Choroid plexus epithelial cell (primary cell): ENCODE data around the gene TEX28.

Experiments
- DNase-seq: peaks from one replicate; pipeline ENCODE4 v3.0.0-alpha.2; 2010; ENCODE audit warnings: low read depth
- H3K4me3 ChIP-seq: 2 replicates; pipeline ENCODE4 v1.5.1; 2011; ENCODE audit warnings: low read depth, mild to moderate bottlenecking, control low read depth, low read length, moderate library complexity
- TF ChIP-seq, protein P1 (sequence below): conservative IDR thresholded peaks from 2 replicates; pipeline ENCODE4 v1.5.1; 2011; ENCODE audit warnings: low read depth, mild to moderate bottlenecking, control low read depth, inconsistent platforms, low read length, moderate library complexity

The TEX28 gene

GRCh38 chrX:154321152-154321551 lies 26.2 kb upstream of the TEX28 start:
- DNase-seq, result no peak
- no peak overlapping the region for H3K4me3 ChIP-seq
- TF ChIP-seq, protein P1, sequence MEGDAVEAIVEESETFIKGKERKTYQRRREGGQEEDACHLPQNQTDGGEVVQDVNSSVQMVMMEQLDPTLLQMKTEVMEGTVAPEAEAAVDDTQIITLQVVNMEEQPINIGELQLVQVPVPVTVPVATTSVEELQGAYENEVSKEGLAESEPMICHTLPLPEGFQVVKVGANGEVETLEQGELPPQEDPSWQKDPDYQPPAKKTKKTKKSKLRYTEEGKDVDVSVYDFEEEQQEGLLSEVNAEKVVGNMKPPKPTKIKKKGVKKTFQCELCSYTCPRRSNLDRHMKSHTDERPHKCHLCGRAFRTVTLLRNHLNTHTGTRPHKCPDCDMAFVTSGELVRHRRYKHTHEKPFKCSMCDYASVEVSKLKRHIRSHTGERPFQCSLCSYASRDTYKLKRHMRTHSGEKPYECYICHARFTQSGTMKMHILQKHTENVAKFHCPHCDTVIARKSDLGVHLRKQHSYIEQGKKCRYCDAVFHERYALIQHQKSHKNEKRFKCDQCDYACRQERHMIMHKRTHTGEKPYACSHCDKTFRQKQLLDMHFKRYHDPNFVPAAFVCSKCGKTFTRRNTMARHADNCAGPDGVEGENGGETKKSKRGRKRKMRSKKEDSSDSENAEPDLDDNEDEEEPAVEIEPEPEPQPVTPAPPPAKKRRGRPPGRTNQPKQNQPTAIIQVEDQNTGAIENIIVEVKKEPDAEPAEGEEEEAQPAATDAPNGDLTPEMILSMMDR, result no peak

GRCh38 chrX:154320406-154320805 lies 25.5 kb upstream of the TEX28 start:
- H3K4me3 ChIP-seq, result no peak overlapping the region
- TF ChIP-seq, protein P1, result no peak
- DNase-seq, result no peak

DNA sequence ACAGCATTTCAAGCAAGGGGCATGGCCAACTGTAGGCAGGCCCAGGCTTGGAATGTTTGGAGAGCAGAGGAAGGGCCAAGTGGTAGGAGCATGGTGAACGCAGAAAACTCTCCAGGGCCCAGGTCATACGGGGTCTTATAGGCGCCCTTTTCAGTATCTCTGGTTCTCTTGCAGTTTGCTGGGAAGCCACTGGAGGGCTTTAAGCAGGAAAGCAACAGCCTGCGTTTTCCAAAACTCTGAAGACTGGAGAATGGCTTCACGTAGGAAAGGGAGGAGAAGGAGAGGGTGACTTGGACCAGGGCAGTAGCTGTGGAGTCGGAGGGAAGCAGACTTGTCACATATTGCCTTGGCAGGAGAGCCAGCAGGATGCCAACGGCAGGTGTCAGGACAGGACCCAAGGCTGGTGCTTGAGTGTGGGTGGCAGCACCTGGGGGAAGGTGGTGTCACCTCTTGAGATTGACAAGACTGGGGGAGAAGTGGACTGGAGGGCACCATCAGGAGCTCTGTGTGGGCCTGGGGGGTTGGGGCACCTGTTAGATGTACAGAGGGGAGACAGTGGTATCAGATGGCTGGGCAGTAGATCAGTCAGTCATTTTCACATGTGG lies 22.6 kb upstream of the TEX28 start:
- H3K4me3 ChIP-seq, result no peak overlapping the region
- TF ChIP-seq, protein P1, result peak; percentile 68
- DNase-seq, result peak; percentile 28

- DNase-seq, result no peak
- no peak overlapping the region for H3K4me3 ChIP-seq
- TF ChIP-seq, protein P1, result no peak
These were observed 20.5 kb upstream of the TEX28 start for GRCh38 chrX:154315416-154315815.

GRCh38 chrX:154313147-154313546 lies 18.2 kb upstream of the TEX28 start:
- H3K4me3 ChIP-seq, result no peak overlapping the region
- TF ChIP-seq, protein P1, result no peak
- no peak for DNase-seq

DNA sequence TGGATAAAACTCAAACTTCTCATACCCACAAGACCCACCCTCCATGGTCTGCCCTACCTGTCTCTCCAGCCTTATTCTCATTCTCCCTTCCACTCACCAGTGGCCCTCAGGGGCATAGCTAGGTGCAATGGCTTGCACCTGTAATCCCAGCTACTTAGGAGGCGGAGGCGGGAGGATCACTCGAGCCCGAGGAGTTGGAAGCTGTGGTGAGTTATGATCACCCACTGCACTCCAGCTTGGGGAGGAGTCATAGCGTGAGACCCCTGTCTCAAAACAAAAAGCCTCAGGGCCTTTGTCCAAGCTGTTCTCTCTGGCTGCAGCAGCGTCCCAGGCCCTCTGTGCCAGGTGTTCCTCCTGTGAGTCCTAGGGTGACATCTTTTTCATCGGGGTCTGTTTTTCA lies 17.2 kb upstream of the TEX28 start:
- no peak for DNase-seq
- H3K4me3 ChIP-seq, result no peak overlapping the region
- TF ChIP-seq, protein P1, result no peak
